H1 (cell line): ENCODE measurements around the gene DKKL1.

Experiments
- BACH1 ChIP-seq: IDR thresholded peaks from 2 replicates; pipeline ENCODE4 v1.6.1; 2012; ENCODE audit warnings: low read length, improper control_type of control experiment
- CBX8 ChIP-seq: fragments of 300-800, 300-1000 bp; sonication (generic); IDR thresholded peaks from 2 replicates; pipeline ENCODE4 v1.7.1; 2016; ENCODE audit warnings: low read depth, low read length, borderline replicate concordance
- CTCF ChIP-seq, 3 experiments: IDR thresholded peaks; 1 replicate in 2 of 3; 2 replicates in 1 of 3; pipeline versions ENCODE4 v1.5.1 to v1.6.1; 2011; ENCODE audit warnings: low read length in 3 of 3, mild to moderate bottlenecking in 3 of 3, inconsistent platforms in 2 of 3, low read depth in 1 of 3, moderate library complexity in 1 of 3; ENCODE audit not compliant: insufficient read depth in 1 of 3; ENCODE audit errors: control extremely low read depth in 1 of 3
- EZH2 ChIP-seq: fragments of 200-600 bp; sonication (generic); IDR thresholded peaks from 2 replicates; pipeline ENCODE4 v1.7.1; 2012; ENCODE audit warnings: low read depth, mild to moderate bottlenecking, moderate library complexity, low read length, inconsistent platforms; ENCODE audit not compliant: severe bottlenecking
- KDM1A ChIP-seq: fragments of 200-600, 300-600 bp; sonication (generic); IDR thresholded peaks from 2 replicates; pipeline ENCODE4 v1.7.1; 2016; ENCODE audit warnings: mild to moderate bottlenecking, low read length, borderline replicate concordance
- MAX ChIP-seq: IDR thresholded peaks from 2 replicates; pipeline ENCODE4 v1.6.1; 2012; ENCODE audit warnings: inconsistent platforms
- RFX5 ChIP-seq: IDR thresholded peaks from 2 replicates; pipeline ENCODE4 v1.6.1; 2011; ENCODE audit warnings: low read depth, low read length, improper control_type of control experiment, borderline replicate concordance
- SIX5 ChIP-seq: IDR thresholded peaks from 2 replicates; pipeline ENCODE4 v1.6.1; 2011; ENCODE audit warnings: mild to moderate bottlenecking, low read depth, low read length
- TEAD4 ChIP-seq: IDR thresholded peaks from 2 replicates; pipeline ENCODE4 v1.6.1; 2012; ENCODE audit warnings: low read depth, low read length, inconsistent platforms, mixed read lengths

GRCh38 chr19:49408816-49409440 is 45.3 kb downstream of the DKKL1 start:
- TF ChIP-seq EZH2 (no peak), CTCF (IDR thresholded peaks at IDR 0.05; ENCODE audit: control extremely low read depth in 1 of 3, insufficient read depth in 1 of 3, low read depth in 1 of 3, low read length in 3 of 3) (no peak), TEAD4 (no peak), SIX5 (no peak), MAX (no peak), RFX5 (no peak), KDM1A (no peak), BACH1 (no peak), CBX8 (no peak)
